Measurements from ENCODE around the gene SYT1. TPM values are rescaled to one million over a fixed set of nuclear protein-coding genes. Genes with fewer than 3 reads are reported as not detected.

SYT1 gene
- total RNA-seq, 4 donors from 2014 or later: 1.4 to 4.1 (median 1.8) TPM

- Histone ChIP-seq H3K4me3 (no peak overlapping the region), H3K27me3 (no peaks in the 10 kb centered on the region), H3K36me3 (no peaks in the 10 kb centered on the region), H3K9me3 (no peaks in the 10 kb centered on the region), H3K27ac (no peak overlapping the region), H3K4me1 (no peaks in the 10 kb centered on the region)
- no peak for TF ChIP-seq POLR2A (IDR thresholded peaks at IDR 0.05)
- no peak for TF ChIP-seq CTCF (IDR thresholded peaks at IDR 0.05)
- DNase-seq: no peak
Observed at GRCh38 chr12:79448816-79449215, 584.2 kb downstream of the SYT1 start.

- TF ChIP-seq CTCF (IDR thresholded peaks at IDR 0.05) (no peak), POLR2A (IDR thresholded peaks at IDR 0.05) (no peak)
- Histone ChIP-seq H3K4me1 (peaks cover 0 to 8% (median 0%) of the 10 kb centered on the region in 4 donors), H3K36me3 (no peaks in the 10 kb centered on the region), H3K27ac (peak overlapping the region in 2 of 4 donors; percentile 40 to 46), H3K4me3 (no peak overlapping the region), H3K27me3 (no peaks in the 10 kb centered on the region), H3K9me3 (no peaks in the 10 kb centered on the region)
- no peak for DNase-seq
Observed at GRCh38 chr12:79451365-79451764, 586.8 kb downstream of the SYT1 start.

GRCh38 chr12:79451978-79452377, 587.4 kb downstream of the SYT1 start:
- H3K4me1 ChIP-seq: peaks cover 0 to 8% (median 0%) of the 10 kb centered on the region in 4 donors
- DNase-seq: peak in 1 of 3 donors; percentile 53
- no peak overlapping the region for H3K4me3 ChIP-seq
- no peaks in the 10 kb centered on the region for H3K9me3 ChIP-seq
- H3K36me3 ChIP-seq: no peaks in the 10 kb centered on the region
- no peak for TF ChIP-seq CTCF (IDR thresholded peaks at IDR 0.05)
- no peak for TF ChIP-seq POLR2A (IDR thresholded peaks at IDR 0.05)
- no peaks in the 10 kb centered on the region for H3K27me3 ChIP-seq
- peak overlapping the region in 2 of 4 donors; percentile 25 to 46 for H3K27ac ChIP-seq

- TF ChIP-seq CTCF (IDR thresholded peaks at IDR 0.05) (no peak), POLR2A (IDR thresholded peaks at IDR 0.05) (no peak)
- H3K4me1 ChIP-seq: peaks cover 0 to 8% (median 0%) of the 10 kb centered on the region in 4 donors
- no peaks in the 10 kb centered on the region for H3K9me3 ChIP-seq
- no peak overlapping the region for H3K27ac ChIP-seq
- no peak for DNase-seq
- no peak overlapping the region for H3K4me3 ChIP-seq
- no peaks in the 10 kb centered on the region for H3K36me3 ChIP-seq
- no peaks in the 10 kb centered on the region for H3K27me3 ChIP-seq
Observed at GRCh38 chr12:79452906-79453305, 588.3 kb downstream of the SYT1 start.

- H3K4me1 ChIP-seq: peaks cover 0 to 8% (median 0%) of the 10 kb centered on the region in 4 donors
- DNase-seq: no peak
- H3K4me3 ChIP-seq: no peak overlapping the region
- TF ChIP-seq POLR2A (IDR thresholded peaks at IDR 0.05) (no peak), CTCF (IDR thresholded peaks at IDR 0.05) (no peak)
- H3K36me3 ChIP-seq: no peaks in the 10 kb centered on the region
- H3K27ac ChIP-seq: no peak overlapping the region
- H3K9me3 ChIP-seq: no peaks in the 10 kb centered on the region
- H3K27me3 ChIP-seq: no peaks in the 10 kb centered on the region
Observed at GRCh38 chr12:79453820-79454219, 589.2 kb downstream of the SYT1 start.

- Histone ChIP-seq H3K27ac (no peak overlapping the region), H3K9me3 (no peaks in the 10 kb centered on the region), H3K36me3 (no peaks in the 10 kb centered on the region), H3K4me3 (no peak overlapping the region), H3K27me3 (no peaks in the 10 kb centered on the region), H3K4me1 (peaks cover 0 to 8% (median 0%) of the 10 kb centered on the region in 4 donors)
- no peak for TF ChIP-seq POLR2A (IDR thresholded peaks at IDR 0.05)
- TF ChIP-seq CTCF (IDR thresholded peaks at IDR 0.05): no peak
- no peak for DNase-seq
Observed at GRCh38 chr12:79454338-79454843, 589.8 kb downstream of the SYT1 start.

Measured in Peyer's patch (tissue), 4 donors.